Umbilical cord (tissue), 2 donors: ENCODE data around the gene SETD4. TPM values are rescaled to one million over a fixed set of nuclear protein-coding genes. Genes with fewer than 3 reads are reported as not detected.

ENCODE experiments used
- DNase-seq: peaks from one replicate; pipeline ENCODE4 v3.0.0-alpha.2; 2015; ENCODE audit warnings: low spot score
- total RNA-seq: library from RNA; depleted of rRNA; stranded (reverse); fragments of >200 nt; gene quantifications from one replicate; pipeline ENCODE4 v1.2.3, GENCODE V29; 2014; ENCODE audit warnings: low replicate concordance; ENCODE audit not compliant: insufficient read depth

The SETD4 gene
- total RNA-seq, 1 donor from 2014 or later, result 11.1 TPM

GRCh38 chr21:36047139-36047538, 13.2 kb downstream of the SETD4 start:
- DNase-seq, result no peak

GRCh38 chr21:36045993-36046392, 14.3 kb downstream of the SETD4 start:
- DNase-seq, result no peak

GRCh38 chr21:36044056-36044455, 16.3 kb downstream of the SETD4 start:
- DNase-seq, result no peak

- no peak for DNase-seq
Observed at GRCh38 chr21:36041910-36042309, 18.4 kb downstream of the SETD4 start.

GRCh38 chr21:36040389-36040788, 19.9 kb downstream of the SETD4 start:
- DNase-seq, result no peak

GRCh38 chr21:36039861-36040260, 20.5 kb downstream of the SETD4 start:
- no peak for DNase-seq

- no peak for DNase-seq
Observed at GRCh38 chr21:36038701-36039497, 21.4 kb downstream of the SETD4 start.

GRCh38 chr21:36035381-36035791, 24.9 kb downstream of the SETD4 start:
- DNase-seq, result no peak

GRCh38 chr21:36034211-36034913, 26.0 kb downstream of the SETD4 start:
- DNase-seq, result no peak

- no peak for DNase-seq
Observed at GRCh38 chr21:36032647-36033406, 27.5 kb downstream of the SETD4 start.

GRCh38 chr21:36030581-36031189, 29.6 kb downstream of the SETD4 start:
- peak; percentile 14 for DNase-seq

GRCh38 chr21:36029309-36029708, 31.0 kb downstream of the SETD4 start:
- DNase-seq, result no peak

- DNase-seq, result peak; percentile 85
Observed at GRCh38 chr21:36028127-36029069, 31.9 kb downstream of the SETD4 start.

GRCh38 chr21:36027347-36027746, 33.0 kb downstream of the SETD4 start:
- DNase-seq, result peak; percentile 82

- no peak for DNase-seq
Observed at GRCh38 chr21:36024782-36025181, 35.5 kb downstream of the SETD4 start.

- peak; percentile 97 for DNase-seq
Observed at GRCh38 chr21:36023092-36023480, 37.2 kb downstream of the SETD4 start.

- DNase-seq, result no peak
Observed at GRCh38 chr21:36022427-36023091, 37.8 kb downstream of the SETD4 start.

GRCh38 chr21:36021251-36021837, 39.0 kb downstream of the SETD4 start:
- DNase-seq, result no peak

GRCh38 chr21:36015045-36015444, 45.3 kb downstream of the SETD4 start:
- DNase-seq, result no peak

- no peak for DNase-seq
Observed at GRCh38 chr21:36010801-36011200, 49.5 kb downstream of the SETD4 start.
